H1 (cell line): ENCODE data around the gene WDR33. TPM values are rescaled to one million over a fixed set of nuclear protein-coding genes. Genes with fewer than 3 reads are reported as not detected.

Source experiments
- CTCF ChIA-PET: fragments of 300-600 bp; sonication (Branson Sonifier 250); formaldehyde crosslinking; loops from one replicate; lab custom pipeline; 2021; ENCODE audit not compliant: partially characterized antibody; lab: Charles Lee
- POLR2A ChIA-PET: fragments of 300-600 bp; sonication (Branson Sonifier 250); formaldehyde crosslinking; loops from one replicate; lab custom pipeline; 2021; ENCODE audit warnings: inconsistent platforms; ENCODE audit not compliant: partially characterized antibody; lab: Charles Lee
- DNase-seq, 2 experiments: peaks; one replicate each; pipeline versions ENCODE4 v3.0.0 to v3.0.0-alpha.2; 2010 to 2022; ENCODE audit warnings: low spot score in 2 of 2, low read depth in 1 of 2, mixed read lengths in 1 of 2
- FAIRE-seq: peaks from 2 replicates; lab custom pipeline; 2011; peaks lifted over from hg19 to GRCh38; lab: Jason Lieb, UNC
- H2AFZ ChIP-seq: 2 replicates; pipeline ENCODE4 v1.8.1; 2012; ENCODE audit warnings: low read length, inconsistent platforms
- H2AK5ac ChIP-seq: 2 replicates; pipeline ENCODE4 v1.6.1; 2013; ENCODE audit warnings: low read depth, low read length
- H2BK120ac ChIP-seq: replicated peaks from 2 replicates; pipeline ENCODE3; 2013; ENCODE audit warnings: low read depth, low read length, inconsistent platforms
- H2BK12ac ChIP-seq: 2 replicates; pipeline ENCODE4 v1.6.1; 2013; ENCODE audit warnings: low read depth, low read length
- H2BK15ac ChIP-seq: 2 replicates; pipeline ENCODE4 v1.6.1; 2013; ENCODE audit warnings: low read length
- H2BK20ac ChIP-seq: 2 replicates; pipeline ENCODE4 v1.6.1; 2013; ENCODE audit warnings: low read length
- H2BK5ac ChIP-seq: 2 replicates; pipeline ENCODE4 v1.6.1; 2013; ENCODE audit warnings: low read depth, low read length
- H3K14ac ChIP-seq: 2 replicates; pipeline ENCODE4 v1.6.1; 2013; ENCODE audit warnings: inconsistent platforms; ENCODE audit not compliant: insufficient read length
- H3K18ac ChIP-seq: 2 replicates; pipeline ENCODE4 v1.6.1; 2013; ENCODE audit warnings: low read length; ENCODE audit errors: extremely low read depth
- H3K23ac ChIP-seq: 2 replicates; pipeline ENCODE4 v1.6.1; 2013; ENCODE audit warnings: inconsistent platforms; ENCODE audit not compliant: insufficient read length
- H3K23me2 ChIP-seq: 2 replicates; pipeline ENCODE4 v1.6.1; 2013; ENCODE audit warnings: low read depth, low read length
- H3K27ac ChIP-seq: 2 replicates; pipeline ENCODE4 v1.6.1; 2011; ENCODE audit warnings: low read depth, low read length, inconsistent platforms
- H3K27me3 ChIP-seq, 4 experiments: replicated peaks in 1 of 4; 1 replicate in 1 of 4; 2 replicates in 3 of 4; pipeline versions ENCODE4 v1.6.1 to v1.8.1; 2011 to 2013; ENCODE audit warnings: low read length in 3 of 4, mild to moderate bottlenecking in 3 of 4, inconsistent platforms in 2 of 4, mixed read lengths in 2 of 4, moderate library complexity in 1 of 4; ENCODE audit not compliant: control insufficient read depth in 3 of 4, insufficient read depth in 3 of 4; ENCODE audit errors: extremely low read depth in 1 of 4
- H3K36me3 ChIP-seq, 4 experiments: 2 replicates each; pipeline versions ENCODE4 v1.6.1 to v1.8.1; 2011 to 2013; ENCODE audit warnings: mild to moderate bottlenecking in 4 of 4, low read length in 3 of 4, moderate library complexity in 2 of 4, control low read depth in 1 of 4, inconsistent platforms in 1 of 4; ENCODE audit not compliant: insufficient read depth in 4 of 4, control insufficient read depth in 2 of 4
- H3K4ac ChIP-seq: replicated peaks from 2 replicates; pipeline ENCODE3; 2013; ENCODE audit warnings: low read length, low read depth, mixed read lengths, inconsistent platforms; ENCODE audit not compliant: insufficient read length
- H3K4me1 ChIP-seq, 4 experiments: replicated peaks in 1 of 4; 1 replicate in 1 of 4; 2 replicates in 3 of 4; pipeline versions ENCODE4 v1.6.1 to v1.8.1; 2011 to 2013; ENCODE audit warnings: low read length in 3 of 4, inconsistent platforms in 2 of 4, mixed read lengths in 1 of 4; ENCODE audit not compliant: insufficient read depth in 4 of 4, control insufficient read depth in 3 of 4
- H3K4me2 ChIP-seq, 2 experiments: 2 replicates each; pipeline versions ENCODE4 v1.6.1 to v1.8.1; 2011 to 2013; ENCODE audit warnings: low read depth in 2 of 2, low read length in 2 of 2, control low read depth in 1 of 2, inconsistent platforms in 1 of 2, mild to moderate bottlenecking in 1 of 2; ENCODE audit not compliant: insufficient read depth in 1 of 2
- H3K4me3 ChIP-seq, 4 experiments: fragments of 200-600, 300-600 bp in 1 of 4; sonication (generic), shearing (Covaris generic), sonication (Bioruptor Twin) in 1 of 4; 2 replicates each; pipeline versions ENCODE4 v1.5.1 to v1.8.1; 2011 to 2016; ENCODE audit warnings: low read length in 4 of 4, low read depth in 3 of 4, control low read depth in 2 of 4, inconsistent platforms in 2 of 4, mild to moderate bottlenecking in 2 of 4, mixed read lengths in 1 of 4, moderate library complexity in 1 of 4; ENCODE audit not compliant: insufficient read depth in 2 of 4; ENCODE audit errors: extremely low read depth in 1 of 4
- H3K56ac ChIP-seq: replicated peaks from 2 replicates; pipeline ENCODE3; 2013; ENCODE audit warnings: low read depth, mild to moderate bottlenecking, mixed read lengths, low read length, inconsistent platforms; ENCODE audit not compliant: insufficient read length
- H3K79me1 ChIP-seq: 2 replicates; pipeline ENCODE4 v1.6.1; 2013; ENCODE audit warnings: low read depth, low read length, control low read depth
- H3K79me2 ChIP-seq, 2 experiments: 2 replicates each; pipeline versions ENCODE4 v1.6.1 to v1.8.1; 2012 to 2013; ENCODE audit warnings: low read length in 2 of 2, mild to moderate bottlenecking in 2 of 2, inconsistent platforms in 1 of 2; ENCODE audit not compliant: insufficient read depth in 2 of 2, control insufficient read depth in 1 of 2
- H3K9ac ChIP-seq, 4 experiments: replicated peaks in 1 of 4; 1 replicate in 1 of 4; 2 replicates in 3 of 4; pipeline versions ENCODE4 v1.6.1 to v1.8.1; 2011 to 2013; ENCODE audit warnings: low read depth in 3 of 4, low read length in 3 of 4, control low read depth in 2 of 4, mild to moderate bottlenecking in 2 of 4, moderate library complexity in 2 of 4, inconsistent platforms in 1 of 4; ENCODE audit errors: extremely low read depth in 1 of 4
- H3K9me3 ChIP-seq, 2 experiments: 2 replicates each; pipeline versions ENCODE4 v1.6.1 to v1.8.1; 2012 to 2013; ENCODE audit warnings: mild to moderate bottlenecking in 2 of 2, moderate library complexity in 2 of 2, control low read depth in 1 of 2, inconsistent platforms in 1 of 2, low read depth in 1 of 2, low read length in 1 of 2, mixed read lengths in 1 of 2; ENCODE audit not compliant: insufficient read depth in 2 of 2
- H4K20me1 ChIP-seq, 2 experiments: replicated peaks in 1 of 2; 2 replicates each; pipeline versions ENCODE3 to v1.8.1; 2011 to 2013; ENCODE audit warnings: inconsistent platforms in 2 of 2, low read length in 2 of 2, mild to moderate bottlenecking in 1 of 2; ENCODE audit not compliant: insufficient read depth in 2 of 2, control insufficient read depth in 1 of 2
- H4K5ac ChIP-seq: 2 replicates; pipeline ENCODE4 v1.6.1; 2013; ENCODE audit warnings: low read length, low read depth, mixed read lengths, inconsistent platforms; ENCODE audit not compliant: insufficient read length
- H4K8ac ChIP-seq: 2 replicates; pipeline ENCODE4 v1.8.0; 2013; ENCODE audit warnings: mild to moderate bottlenecking, moderate library complexity, low read length, inconsistent platforms; ENCODE audit not compliant: insufficient read depth; ENCODE audit errors: extremely low read depth
- H4K91ac ChIP-seq: replicated peaks from 2 replicates; pipeline ENCODE3; 2013; ENCODE audit warnings: low read length, mixed read lengths, inconsistent platforms; ENCODE audit not compliant: insufficient read length
- SP2 ChIP-seq: IDR thresholded peaks from 2 replicates; pipeline ENCODE4 v1.6.1; 2012; ENCODE audit warnings: mild to moderate bottlenecking, low read length, inconsistent platforms
- WGBS, 2 experiments: shearing (Covaris generic) in 1 of 2; methylation state at CpG; one replicate each; pipeline versions ENCODE4 v1.1.6 to v1.1.7; 2013 to 2015; ENCODE audit warnings: low lambda C conversion rate in 2 of 2, mixed read lengths in 2 of 2, inconsistent platforms in 1 of 2, low coverage in 1 of 2, missing lambda C conversion rate in 1 of 2; ENCODE audit not compliant: insufficient replicate concordance in 2 of 2, insufficient coverage in 1 of 2, insufficient read length in 1 of 2; ENCODE audit errors: extremely low coverage in 1 of 2, missing lambda C conversion rate in 1 of 2; 5-methylcytosine and 5-hydroxymethylcytosine counted together
- polyA plus RNA-seq, 7 experiments: library from polyadenylated mRNA; depleted of rRNA in 3 of 7; stranded (reverse) in 5 of 7; unstranded in 2 of 7; fragments of >200 nt in 5 of 7; fragments of 200-250 nt in 2 of 7; gene quantifications; 1 replicate in 5 of 7; 2 replicates in 1 of 7; 4 replicates in 1 of 7; pipeline versions ENCODE4 v1.2.1 to v1.2.3, GENCODE V29; 2011 to 2013; ENCODE audit warnings: missing spikeins in 2 of 7, mixed read lengths in 2 of 7
- total RNA-seq: library from RNA; stranded (reverse); fragmentation: NEBNext Ultra II Directional; extraction: Animal tissue kit (Norgen Biotek cat#: 25700); gene quantifications from 2 replicates; pipeline ENCODE4 v1.2.1, GENCODE V29; 2021

Gene WDR33
- total and polyA plus RNA-seq, 2 of the 8 experiments (the other 6 are each of a cell fraction or from before 2014, with no cell fraction given), result 18.1 to 82.7 TPM

GRCh38 chr2:127713562-127713961, 97.4 kb downstream of the WDR33 start:
- Histone ChIP-seq H3K27me3 (no peaks in the 10 kb centered on the region), H3K36me3 (peaks cover 19 to 53% (median 32%) of the 10 kb centered on the region in 4 experiments), H3K79me1 (no peaks in the 10 kb centered on the region), H2AFZ (no peak overlapping the region), H3K4me3 (no peak overlapping the region), H3K79me2 (no peaks in the 10 kb centered on the region), H3K14ac (no peak overlapping the region), H4K5ac (no peak overlapping the region), H4K20me1 (peaks cover 2 to 4% of the 10 kb centered on the region in 2 experiments), H2AK5ac (no peak overlapping the region), H3K23me2 (no peaks in the 10 kb centered on the region), H2BK12ac (no peak overlapping the region), H3K27ac (no peak overlapping the region), H3K23ac (no peak overlapping the region), H2BK15ac (no peak overlapping the region), H2BK120ac (no peak overlapping the region), H2BK5ac (no peak overlapping the region), H4K91ac (no peak overlapping the region), H3K4ac (no peak overlapping the region), H3K18ac (no peak overlapping the region), H3K56ac (no peak overlapping the region), H4K8ac (no peak overlapping the region), H3K9ac (no peak overlapping the region), H3K9me3 (no peaks in the 10 kb centered on the region), H2BK20ac (no peak overlapping the region), H3K4me1 (no peaks in the 10 kb centered on the region), H3K4me2 (no peak overlapping the region)
- POLR2A ChIA-PET, result interaction anchor here (0.9 to 3.8 kb wide), 3 partner anchors 10 to 23 kb away, joined by 3 to 25 read pairs (median 3); no protein-coding TSS in a partner anchor
- FAIRE-seq (no peak), DNase-seq (no peak)
- WGBS, 2 experiments, result 96% methylated on average over 24 of the region's 25 CpGs; no CpG with 5 or more reads in 1 of the 2 experiments
- CTCF ChIA-PET, result interaction anchor here (1.9 to 2.8 kb wide), 2 partner anchors 9 to 122 kb away, joined by 9 to 11 read pairs; no protein-coding TSS in a partner anchor
- TF ChIP-seq SP2, result no peak
